Suprapubic skin (tissue), 4 donors: ENCODE measurements around the gene CNDP1. TPM values are rescaled to one million over a fixed set of nuclear protein-coding genes. Genes with fewer than 3 reads are reported as not detected.

Experiments
- DNase-seq, 2 donors: peaks; one replicate each; pipeline ENCODE4 v3.0.0-alpha.2; 2019; ENCODE audit warnings: low spot score in 2 of 2
- H3K27ac ChIP-seq: fragments of 200-600 bp; sonication (generic); one replicate; pipeline ENCODE4 v1.5.1; 2019
- H3K27me3 ChIP-seq: fragments of 200-600 bp; sonication (generic); one replicate; pipeline ENCODE4 v1.5.1; 2019
- H3K36me3 ChIP-seq: fragments of 200-600 bp; sonication (generic); one replicate; pipeline ENCODE4 v1.5.1; 2019
- H3K4me1 ChIP-seq: fragments of 200-600 bp; sonication (generic); one replicate; pipeline ENCODE4 v1.5.1; 2019
- H3K4me3 ChIP-seq: fragments of 200-600 bp; sonication (generic); one replicate; pipeline ENCODE4 v1.5.1; 2019; ENCODE audit warnings: mild to moderate bottlenecking
- H3K9me3 ChIP-seq: fragments of 200-600 bp; sonication (generic); one replicate; pipeline ENCODE4 v1.5.1; 2019
- CTCF ChIP-seq, 2 donors: fragments of 200-600 bp in 1 of 2; fragments of 450-650 bp in 1 of 2; sonication (generic) in 1 of 2; IDR thresholded peaks; one replicate each; pipeline ENCODE4 v1.5.1; 2016 to 2019; ENCODE audit warnings: antibody characterized with exemption in 2 of 2, mild to moderate bottlenecking in 1 of 2, moderate library complexity in 1 of 2
- EP300 ChIP-seq: sonication (generic); formaldehyde crosslinking; IDR thresholded peaks from one replicate; pipeline ENCODE4 v1.6.1; 2017; ENCODE audit warnings: antibody characterized with exemption
- POLR2A ChIP-seq, 2 donors: fragments of 450-650 bp; IDR thresholded peaks; one replicate each; pipeline ENCODE4 v1.6.1; 2017; ENCODE audit warnings: antibody characterized with exemption in 2 of 2, mild to moderate bottlenecking in 2 of 2, moderate library complexity in 2 of 2
- POLR2AphosphoS5 ChIP-seq, 3 donors: sonication (generic); formaldehyde crosslinking; IDR thresholded peaks; one replicate each; pipeline ENCODE4 v1.6.1; 2017; ENCODE audit warnings: antibody characterized with exemption in 3 of 3
- WGBS: methylation state at CpG from one replicate; pipeline ENCODE4 v1.1.5; 2018; 5-methylcytosine and 5-hydroxymethylcytosine counted together
- total RNA-seq, 4 donors: library from RNA; depleted of rRNA; stranded (reverse); fragments of >200 nt; gene quantifications; one replicate each; pipeline ENCODE4 v1.1.0, GENCODE V29; 2016

CNDP1 gene
- total RNA-seq, 4 donors from 2014 or later: 0.21 to 1.1 (median 0.97) TPM; not detected in 1

DNA sequence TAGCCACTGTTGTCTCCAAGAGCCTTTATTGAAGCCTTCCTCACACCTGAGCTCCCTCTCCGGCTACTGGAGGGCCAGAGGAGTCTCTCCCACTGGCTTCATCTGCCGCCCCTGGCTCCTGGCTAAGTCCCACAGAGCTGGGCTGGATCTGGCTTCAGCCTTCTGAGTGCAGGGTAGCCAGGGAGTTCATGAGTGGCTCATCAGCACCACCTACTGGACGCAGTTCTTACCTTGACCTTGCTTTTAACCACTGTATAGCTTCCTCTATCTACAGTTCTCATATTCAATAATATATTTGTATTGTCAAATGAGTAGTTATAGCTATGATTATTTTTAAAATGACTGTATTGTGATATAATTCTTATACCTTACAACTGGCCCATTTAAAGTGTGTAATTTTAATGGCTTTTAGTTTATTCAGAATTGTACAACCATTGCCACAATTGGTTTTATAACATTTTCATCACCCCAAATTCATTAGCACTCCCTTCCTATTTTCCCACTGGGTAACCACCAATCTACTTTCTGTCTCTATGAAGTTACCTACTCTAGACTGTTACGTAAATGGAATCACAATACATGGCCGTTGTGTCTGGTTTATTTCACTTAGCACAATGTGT is 17.7 kb downstream of the CNDP1 start:
- peaks cover 5% of the 10 kb centered on the region for H3K27me3 ChIP-seq
- no peak for TF ChIP-seq POLR2AphosphoS5 (IDR thresholded peaks at IDR 0.05)
- peak; percentile 72 to 75 for TF ChIP-seq CTCF (IDR thresholded peaks at IDR 0.05)
- H3K4me1 ChIP-seq: peaks cover 8% of the 10 kb centered on the region
- no peak overlapping the region for H3K4me3 ChIP-seq
- H3K9me3 ChIP-seq: peaks cover 7% of the 10 kb centered on the region
- DNase-seq: peak; percentile 81 to 90
- H3K36me3 ChIP-seq: no peaks in the 10 kb centered on the region
- 20% methylated on average over 5 of the region's 5 CpGs for WGBS
- H3K27ac ChIP-seq: no peak overlapping the region

DNA sequence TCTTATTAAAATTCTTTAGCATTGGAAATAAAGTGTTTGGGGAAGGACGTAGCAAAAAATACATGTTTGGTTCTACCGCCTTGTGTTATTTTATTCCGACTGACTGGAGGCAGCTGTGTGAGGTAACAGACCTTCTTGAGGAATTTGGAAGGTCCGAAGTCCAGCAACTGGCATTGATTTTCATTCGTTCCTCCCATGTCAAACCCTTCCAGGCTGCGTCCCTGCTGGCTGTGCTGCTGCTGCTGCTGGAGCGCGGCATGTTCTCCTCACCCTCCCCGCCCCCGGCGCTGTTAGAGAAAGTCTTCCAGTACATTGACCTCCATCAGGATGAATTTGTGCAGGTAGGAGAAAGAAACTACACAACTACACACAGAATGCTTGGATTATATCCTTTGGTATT is 21.8 kb downstream of the CNDP1 start:
- 83% methylated on average over 11 of the region's 11 CpGs for WGBS
- Histone ChIP-seq H3K4me3 (no peak overlapping the region), H3K27me3 (peaks cover 5% of the 10 kb centered on the region), H3K4me1 (peaks cover 4% of the 10 kb centered on the region), H3K9me3 (no peaks in the 10 kb centered on the region), H3K36me3 (no peaks in the 10 kb centered on the region), H3K27ac (no peak overlapping the region)
- no peak for DNase-seq
- TF ChIP-seq EP300: no peak
- no peak for TF ChIP-seq POLR2A (IDR thresholded peaks at IDR 0.05)
- no peak for TF ChIP-seq POLR2AphosphoS5 (IDR thresholded peaks at IDR 0.05)
- TF ChIP-seq CTCF (IDR thresholded peaks at IDR 0.05): no peak

DNA sequence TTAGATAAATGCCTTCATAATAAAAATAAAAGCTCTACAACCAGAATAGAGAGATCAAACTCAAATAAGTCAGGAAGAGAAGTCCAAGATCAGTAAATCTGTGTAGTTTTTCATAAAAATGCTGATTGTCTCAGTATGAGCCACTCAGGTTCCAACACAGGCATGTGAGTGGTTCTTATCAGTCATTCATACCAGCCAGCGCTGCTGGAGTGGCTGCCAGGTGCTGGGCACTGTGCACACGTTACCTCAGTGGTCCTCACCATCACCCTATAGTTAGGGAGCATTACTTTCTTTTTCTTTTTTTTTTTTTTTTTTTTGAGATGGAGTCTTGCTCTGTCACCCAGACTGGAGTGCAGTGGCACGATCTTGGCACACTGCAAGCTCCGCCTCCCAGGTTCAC is 23.8 kb downstream of the CNDP1 start:
- Histone ChIP-seq H3K27ac (no peak overlapping the region), H3K4me1 (no peaks in the 10 kb centered on the region), H3K4me3 (no peak overlapping the region), H3K9me3 (no peaks in the 10 kb centered on the region), H3K27me3 (peaks cover 5% of the 10 kb centered on the region), H3K36me3 (no peaks in the 10 kb centered on the region)
- WGBS: 66% methylated on average over 4 of the region's 4 CpGs
- no peak for DNase-seq
- no peak for TF ChIP-seq CTCF (IDR thresholded peaks at IDR 0.05)
- no peak for TF ChIP-seq POLR2A (IDR thresholded peaks at IDR 0.05)
- no peak for TF ChIP-seq EP300
- TF ChIP-seq POLR2AphosphoS5 (IDR thresholded peaks at IDR 0.05): no peak

- Histone ChIP-seq H3K9me3 (no peaks in the 10 kb centered on the region), H3K4me1 (no peaks in the 10 kb centered on the region), H3K36me3 (no peaks in the 10 kb centered on the region), H3K27ac (no peak overlapping the region), H3K4me3 (no peak overlapping the region), H3K27me3 (no peaks in the 10 kb centered on the region)
- TF ChIP-seq EP300 (no peak), POLR2AphosphoS5 (IDR thresholded peaks at IDR 0.05) (no peak), CTCF (IDR thresholded peaks at IDR 0.05) (no peak)
- DNase-seq: no peak
- 64% methylated on average over 4 of the region's 4 CpGs for WGBS
These were observed 27.9 kb downstream of the CNDP1 start for GRCh38 chr18:74562131-74562730.

DNA sequence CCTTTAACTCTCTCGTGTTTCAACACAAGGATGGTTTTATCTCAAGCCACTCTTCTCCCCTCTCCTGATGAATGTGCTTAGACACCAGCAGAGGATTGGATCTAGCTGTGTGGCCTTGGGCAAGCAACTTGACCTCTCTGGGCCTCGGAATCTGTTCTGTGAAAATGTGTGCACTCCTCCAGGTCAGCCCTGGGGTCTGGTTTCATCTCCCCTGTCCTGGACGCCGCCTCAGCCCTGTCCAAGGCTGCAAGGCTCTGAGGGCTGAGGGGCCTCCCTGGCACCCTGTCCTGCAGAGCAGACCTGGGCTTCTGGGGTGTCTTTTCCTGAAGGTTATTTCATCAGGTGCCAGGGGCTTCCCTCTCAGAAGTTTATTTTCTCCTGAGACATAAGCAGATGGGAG is 28.5 kb downstream of the CNDP1 start:
- 81% methylated on average over 4 of the region's 4 CpGs for WGBS
- no peak overlapping the region for H3K4me3 ChIP-seq

More for the DNA sequence above, 28.5 kb downstream of the CNDP1 start:
- H3K9me3 ChIP-seq: no peaks in the 10 kb centered on the region
- no peak for DNase-seq
- H3K36me3 ChIP-seq: no peaks in the 10 kb centered on the region
- no peak overlapping the region for H3K27ac ChIP-seq
- H3K27me3 ChIP-seq: no peaks in the 10 kb centered on the region
- no peaks in the 10 kb centered on the region for H3K4me1 ChIP-seq
- TF ChIP-seq POLR2A (IDR thresholded peaks at IDR 0.05): no peak
- no peak for TF ChIP-seq CTCF (IDR thresholded peaks at IDR 0.05)
- no peak for TF ChIP-seq EP300
- no peak for TF ChIP-seq POLR2AphosphoS5 (IDR thresholded peaks at IDR 0.05)
